Vagina (tissue), 2 donors: Measurements from ENCODE around the gene CFP. TPM values are rescaled to one million over a fixed set of nuclear protein-coding genes. Genes with fewer than 3 reads are reported as not detected.

Experiments
- DNase-seq, 2 donors: peaks; one replicate each; pipeline ENCODE4 v3.0.0-alpha.2; 2017; ENCODE audit errors: extremely low spot score in 2 of 2
- H3K27ac ChIP-seq: fragments of 200-600 bp; sonication (generic); one replicate; pipeline ENCODE4 v1.5.1; 2019
- H3K27me3 ChIP-seq: fragments of 200-600 bp; sonication (generic); one replicate; pipeline ENCODE4 v1.5.1; 2019
- H3K36me3 ChIP-seq, 2 donors: fragments of 200-600 bp; sonication (generic); one replicate each; pipeline ENCODE4 v1.5.1; 2017 to 2019
- H3K4me1 ChIP-seq: fragments of 200-600 bp; sonication (generic); one replicate; pipeline ENCODE4 v1.5.1; 2019
- H3K4me3 ChIP-seq, 2 donors: fragments of 200-600 bp; sonication (generic); 1 replicate in 1 of 2; 2 replicates in 1 of 2; pipeline ENCODE4 v1.5.1; 2016 to 2019
- H3K9me3 ChIP-seq: fragments of 200-600 bp; sonication (generic); one replicate; pipeline ENCODE4 v1.5.1; 2019
- POLR2A ChIP-seq, 2 donors: fragments of 450-650 bp; IDR thresholded peaks; one replicate each; pipeline ENCODE4 v1.6.1; 2017; ENCODE audit warnings: antibody characterized with exemption in 2 of 2, mild to moderate bottlenecking in 2 of 2, moderate library complexity in 2 of 2
- POLR2AphosphoS5 ChIP-seq, 2 donors: sonication (generic); formaldehyde crosslinking; IDR thresholded peaks; one replicate each; pipeline ENCODE4 v1.9.0; 2017; ENCODE audit warnings: antibody characterized with exemption in 2 of 2, mild to moderate bottlenecking in 2 of 2, low read depth in 1 of 2; ENCODE audit not compliant: insufficient read depth in 1 of 2
- intact Hi-C: fragments of 100-400 bp; cut with DNase I; formaldehyde crosslinking; loops from one replicate; pipeline ENCODE4 v1.15.1; 2023
- total RNA-seq: library from RNA; depleted of rRNA; stranded (reverse); fragments of >200 nt; gene quantifications from one replicate; pipeline ENCODE4 v1.2.3, GENCODE V29; 2016
- TF ChIP-seq, protein P1 (sequence below), 3 experiments: fragments of 450-650 bp in 2 of 3; fragments of 200-600 bp in 1 of 3; sonication (generic) in 1 of 3; IDR thresholded peaks; one replicate each; pipeline ENCODE4 v1.5.1; 2017 to 2019; ENCODE audit warnings: antibody characterized with exemption in 3 of 3, mild to moderate bottlenecking in 2 of 3, moderate library complexity in 2 of 3

Gene CFP
- total RNA-seq, 1 donor from 2014 or later, result 0.74 TPM

DNA sequence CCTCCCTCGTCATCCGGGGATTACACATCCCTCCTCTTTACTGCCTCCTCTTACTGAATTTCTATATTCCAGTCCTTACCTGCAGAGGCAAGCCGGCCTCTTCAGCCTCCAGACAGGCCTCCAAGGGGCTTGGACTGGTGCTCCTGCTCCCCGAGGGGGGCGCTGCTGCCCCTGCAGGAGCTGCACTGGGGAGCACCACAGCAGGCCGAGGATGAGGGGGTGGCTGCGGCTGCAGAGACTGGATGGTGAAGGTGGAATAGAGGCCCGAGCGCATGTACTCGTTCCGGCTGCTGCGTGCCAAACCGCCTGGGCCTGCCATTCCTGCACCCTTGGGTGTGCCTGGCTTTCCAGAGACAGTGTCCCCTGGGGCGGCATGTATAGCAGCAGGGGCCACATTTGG is 9.1 kb upstream of the CFP start:
- intact Hi-C loops, result no loop called here
- H3K36me3 ChIP-seq, result peaks cover 0 to 25% of the 10 kb centered on the region in 2 donors
- no peak for DNase-seq
- no peaks in the 10 kb centered on the region for H3K27me3 ChIP-seq
- TF ChIP-seq POLR2A (IDR thresholded peaks at IDR 0.05), result no peak
- TF ChIP-seq POLR2AphosphoS5 (IDR thresholded peaks at IDR 0.05; ENCODE audit: insufficient read depth in 1 of 2, low read depth in 1 of 2), result no peak
- TF ChIP-seq, protein P1, sequence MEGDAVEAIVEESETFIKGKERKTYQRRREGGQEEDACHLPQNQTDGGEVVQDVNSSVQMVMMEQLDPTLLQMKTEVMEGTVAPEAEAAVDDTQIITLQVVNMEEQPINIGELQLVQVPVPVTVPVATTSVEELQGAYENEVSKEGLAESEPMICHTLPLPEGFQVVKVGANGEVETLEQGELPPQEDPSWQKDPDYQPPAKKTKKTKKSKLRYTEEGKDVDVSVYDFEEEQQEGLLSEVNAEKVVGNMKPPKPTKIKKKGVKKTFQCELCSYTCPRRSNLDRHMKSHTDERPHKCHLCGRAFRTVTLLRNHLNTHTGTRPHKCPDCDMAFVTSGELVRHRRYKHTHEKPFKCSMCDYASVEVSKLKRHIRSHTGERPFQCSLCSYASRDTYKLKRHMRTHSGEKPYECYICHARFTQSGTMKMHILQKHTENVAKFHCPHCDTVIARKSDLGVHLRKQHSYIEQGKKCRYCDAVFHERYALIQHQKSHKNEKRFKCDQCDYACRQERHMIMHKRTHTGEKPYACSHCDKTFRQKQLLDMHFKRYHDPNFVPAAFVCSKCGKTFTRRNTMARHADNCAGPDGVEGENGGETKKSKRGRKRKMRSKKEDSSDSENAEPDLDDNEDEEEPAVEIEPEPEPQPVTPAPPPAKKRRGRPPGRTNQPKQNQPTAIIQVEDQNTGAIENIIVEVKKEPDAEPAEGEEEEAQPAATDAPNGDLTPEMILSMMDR (IDR thresholded peaks at IDR 0.05), result no peak
- no peak overlapping the region for H3K27ac ChIP-seq
- no peaks in the 10 kb centered on the region for H3K4me1 ChIP-seq
- H3K4me3 ChIP-seq, result no peak overlapping the region
- no peaks in the 10 kb centered on the region for H3K9me3 ChIP-seq

DNA sequence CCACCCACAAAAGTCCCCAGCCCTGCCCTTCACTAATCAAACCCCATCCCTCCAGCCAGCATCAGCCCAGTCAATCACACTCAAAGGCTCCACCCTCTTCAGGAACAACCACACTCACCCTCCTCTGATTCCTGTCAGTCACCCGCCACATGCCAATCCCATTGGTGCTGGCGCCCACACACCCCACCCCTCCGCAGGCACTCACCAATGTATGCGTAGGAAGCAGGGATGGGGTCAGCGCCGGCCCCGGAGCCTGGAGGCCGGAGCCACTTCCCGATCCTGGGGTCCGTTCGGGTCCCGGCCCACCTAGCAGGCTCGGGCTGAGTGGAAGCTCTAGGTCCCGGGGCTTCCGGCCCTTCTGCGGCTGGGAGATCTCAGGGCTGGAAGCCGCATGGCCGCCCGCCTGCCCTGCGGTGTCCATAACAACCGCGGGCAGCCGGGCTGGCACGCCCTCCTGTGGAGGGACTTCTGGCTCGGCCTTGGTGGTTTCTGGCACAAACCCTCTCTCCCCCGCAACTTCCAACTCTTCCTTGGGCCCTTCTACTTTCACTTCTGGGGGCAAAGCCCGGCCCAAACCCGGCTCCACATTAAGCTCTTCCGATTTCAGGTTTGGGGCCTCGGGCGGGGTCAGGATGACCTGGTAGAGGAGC is 7.9 kb upstream of the CFP start:
- Histone ChIP-seq H3K4me1 (no peaks in the 10 kb centered on the region), H3K36me3 (peaks cover 0 to 25% of the 10 kb centered on the region in 2 donors)
- intact Hi-C loops, result no loop called here

DNA sequence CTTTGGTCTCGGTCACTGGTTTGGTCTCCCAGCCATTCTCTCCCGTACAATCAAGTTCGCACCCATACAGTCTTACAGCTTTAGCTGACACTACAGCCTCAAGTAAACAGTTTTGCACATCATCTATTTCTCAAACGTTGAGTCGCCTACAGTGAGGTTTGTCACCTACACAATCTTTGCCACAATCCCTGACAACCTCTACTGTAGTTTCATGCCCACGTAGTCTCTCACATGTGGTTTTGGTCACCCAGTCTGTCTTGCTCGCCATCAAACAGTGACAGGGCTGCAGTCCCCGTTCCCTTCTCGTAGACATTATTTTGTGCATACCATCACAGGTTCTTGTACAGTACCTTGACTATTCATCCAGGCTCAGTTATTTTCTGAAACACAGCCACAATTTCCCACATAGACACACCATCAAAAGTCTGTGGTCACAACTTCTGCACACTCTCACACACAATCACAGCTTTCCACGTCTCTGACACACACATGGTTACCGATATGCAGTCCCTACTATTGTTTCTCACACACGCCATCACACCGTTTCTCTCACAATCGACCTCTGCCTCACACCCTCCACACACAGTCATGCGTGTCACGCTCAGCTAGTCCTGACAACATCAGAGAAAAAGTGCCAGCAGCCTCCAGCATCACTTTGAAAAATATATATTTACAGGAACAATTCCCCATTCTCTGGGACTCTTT is 5.3 kb upstream of the CFP start:
- intact Hi-C loops, result no loop called here
- no peaks in the 10 kb centered on the region for H3K4me1 ChIP-seq
- TF ChIP-seq POLR2AphosphoS5 (IDR thresholded peaks at IDR 0.05; ENCODE audit: insufficient read depth in 1 of 2, low read depth in 1 of 2) (no peak), POLR2A (IDR thresholded peaks at IDR 0.05) (no peak)
- TF ChIP-seq, protein P1 (IDR thresholded peaks at IDR 0.05), result no peak
- H3K9me3 ChIP-seq, result no peaks in the 10 kb centered on the region
- no peak overlapping the region for H3K27ac ChIP-seq
- peaks cover 0 to 17% of the 10 kb centered on the region in 2 donors for H3K36me3 ChIP-seq
- DNase-seq, result no peak
- no peaks in the 10 kb centered on the region for H3K27me3 ChIP-seq
- no peak overlapping the region for H3K4me3 ChIP-seq

More for the DNA sequence above, 7.9 kb upstream of the CFP start:
- Histone ChIP-seq H3K27me3 (no peaks in the 10 kb centered on the region), H3K9me3 (no peaks in the 10 kb centered on the region), H3K27ac (no peak overlapping the region), H3K4me3 (no peak overlapping the region)
- DNase-seq, result no peak
- TF ChIP-seq POLR2AphosphoS5 (IDR thresholded peaks at IDR 0.05; ENCODE audit: insufficient read depth in 1 of 2, low read depth in 1 of 2) (no peak), POLR2A (IDR thresholded peaks at IDR 0.05) (no peak)
- TF ChIP-seq, protein P1 (IDR thresholded peaks at IDR 0.05), result no peak

DNA sequence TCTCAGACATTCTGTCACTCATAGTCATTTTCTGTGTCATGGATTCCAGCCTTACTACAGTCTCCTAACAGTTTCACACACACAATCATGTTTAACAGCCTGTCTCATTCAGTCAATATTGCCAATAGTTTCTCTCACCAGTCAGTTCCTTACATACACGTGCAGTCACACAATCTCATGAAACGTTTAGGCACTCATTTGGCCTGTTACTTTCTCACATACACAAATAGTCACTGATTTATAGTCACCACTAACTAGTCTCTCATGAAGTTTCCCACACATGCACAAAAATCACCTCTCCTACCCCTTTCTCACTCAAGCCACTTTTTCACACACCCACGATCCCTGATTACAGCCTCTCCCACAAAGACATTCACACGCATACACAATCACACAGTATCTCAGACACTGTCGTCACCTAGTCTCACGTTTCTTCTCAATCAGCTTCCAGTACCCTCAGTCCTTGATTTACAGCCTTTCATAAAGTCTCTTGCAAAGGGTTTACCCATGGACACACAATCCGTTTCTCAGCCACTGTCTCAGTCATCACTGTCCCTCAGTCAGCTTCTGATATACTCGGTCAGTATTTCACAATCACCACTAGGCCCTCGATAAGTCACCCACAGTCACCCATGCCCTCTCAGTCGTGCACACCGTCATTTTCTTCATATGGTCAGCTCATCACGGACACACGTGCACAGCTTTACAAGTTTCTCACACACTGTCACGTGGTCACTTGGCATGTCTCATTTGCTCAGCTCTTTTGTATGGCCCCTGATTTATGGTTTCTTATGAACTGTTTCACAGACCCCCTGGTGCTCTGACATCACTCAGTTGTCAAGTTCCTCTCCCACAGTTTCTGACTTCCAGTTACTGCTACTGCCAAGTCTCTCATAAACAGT is 4.2 kb upstream of the CFP start:
- H3K27ac ChIP-seq, result no peak overlapping the region
- H3K36me3 ChIP-seq, result peaks cover 0 to 12% of the 10 kb centered on the region in 2 donors
- no peak overlapping the region for H3K4me3 ChIP-seq
- H3K9me3 ChIP-seq, result no peaks in the 10 kb centered on the region
- intact Hi-C loops, result no loop called here
- H3K4me1 ChIP-seq, result no peaks in the 10 kb centered on the region
- TF ChIP-seq POLR2AphosphoS5 (IDR thresholded peaks at IDR 0.05; ENCODE audit: insufficient read depth in 1 of 2, low read depth in 1 of 2) (no peak), POLR2A (IDR thresholded peaks at IDR 0.05) (no peak)
- TF ChIP-seq, protein P1 (IDR thresholded peaks at IDR 0.05), result no peak
- no peaks in the 10 kb centered on the region for H3K27me3 ChIP-seq
- no peak for DNase-seq
